Islet precursor cell (in vitro differentiated cells): ENCODE data around the gene ZNF287.
A peak's percentile ranks its signal among the peaks of the same experiment; 100 is the strongest.

Experiments
- DNase-seq: peaks from one replicate; pipeline ENCODE4 v3.0.0-alpha.2; 2018

Gene ZNF287

DNA sequence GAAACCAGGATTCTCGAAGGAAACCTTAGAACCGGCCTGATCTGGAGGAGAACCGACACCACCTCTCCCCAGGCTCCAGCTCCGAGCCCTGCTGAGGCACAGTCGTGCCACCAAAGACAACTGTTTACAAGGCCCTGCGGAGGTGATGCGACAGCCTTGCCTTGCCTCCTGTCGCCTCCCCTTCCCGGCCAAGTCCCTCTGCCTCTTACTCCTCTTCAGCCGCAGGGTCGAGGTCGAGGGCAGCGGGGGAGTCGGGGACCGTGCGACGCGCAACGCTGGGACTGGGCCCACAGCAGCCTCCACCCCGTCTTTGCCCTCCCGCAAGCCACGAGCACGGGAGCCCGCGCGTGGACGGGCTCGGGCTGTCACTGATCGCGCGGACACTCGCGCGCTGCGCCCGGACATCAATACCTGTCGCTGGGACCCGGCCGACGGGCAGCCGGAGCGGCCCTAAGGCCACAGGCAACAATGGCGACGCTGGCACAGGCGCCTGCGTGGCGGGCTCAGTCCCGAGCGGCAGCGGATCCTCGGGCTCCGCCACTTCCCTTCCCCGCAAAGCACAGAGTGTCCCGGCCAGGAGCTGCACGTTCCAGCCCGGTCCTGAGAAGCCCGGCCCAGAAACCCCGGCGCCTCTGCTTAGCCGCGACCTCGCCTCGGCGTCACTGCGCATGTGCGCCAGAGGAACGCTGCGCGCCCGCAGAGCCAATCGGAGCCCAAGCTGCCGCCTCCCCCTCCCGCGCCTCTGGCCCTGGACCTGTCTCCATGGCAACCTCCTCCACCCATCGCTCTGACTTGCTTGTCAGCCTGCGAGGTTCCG is at the start of gene ZNF287:
TSS of gene ZNF287 (minus strand) at position 664 of the 817 bp plus-strand sequence. CDS start 1,473 bp downstream, outside the sequence.
- DNase-seq: peak; percentile 96

DNA sequence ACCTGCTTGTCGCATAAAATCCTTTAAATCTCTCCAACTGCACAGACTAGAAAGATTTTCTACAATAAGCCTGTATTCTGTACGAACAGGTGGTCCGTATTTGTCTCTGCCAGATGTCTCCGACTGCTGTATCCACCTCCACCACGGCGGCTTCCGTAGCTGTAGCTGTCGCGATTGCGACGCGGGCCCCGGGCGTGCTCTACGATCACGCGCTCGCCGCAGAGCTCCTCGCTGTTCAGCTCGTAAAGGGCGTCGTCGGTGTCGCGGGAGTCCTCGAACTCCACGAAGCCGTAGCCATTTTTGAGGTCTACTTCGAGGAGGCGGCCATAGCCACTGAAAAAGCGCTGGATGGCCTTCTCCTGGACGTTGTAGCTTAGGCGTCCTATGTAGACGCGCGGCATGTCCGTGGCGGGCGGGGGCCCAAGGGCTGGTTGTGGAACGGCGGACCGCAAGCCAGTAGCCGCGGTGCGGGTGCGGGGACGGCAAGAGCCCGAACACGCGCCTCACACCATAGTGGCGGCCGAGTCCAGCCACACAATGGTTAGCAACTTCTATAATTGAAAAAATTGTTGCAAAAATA is 48.6 kb upstream of the ZNF287 start:
- DNase-seq: no peak

DNA sequence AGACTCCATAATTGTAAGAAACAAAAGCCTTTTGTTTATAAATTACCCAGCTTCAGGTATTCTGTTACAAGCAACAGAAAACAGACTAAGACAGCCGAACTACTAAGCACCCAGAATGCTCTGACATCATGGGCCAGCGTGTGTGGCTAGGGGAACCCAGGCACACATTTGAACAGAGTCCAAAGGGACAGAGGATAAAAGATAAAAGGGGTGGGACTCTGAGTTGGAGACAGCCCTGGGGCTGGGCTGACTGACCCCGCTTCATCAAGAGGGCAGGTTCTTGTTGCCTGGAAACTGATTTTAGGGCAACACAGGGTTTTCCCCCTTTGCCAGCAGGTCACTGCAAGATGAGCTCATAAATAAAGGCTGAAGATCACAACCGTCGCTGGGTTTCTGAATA is 30.5 kb upstream of the ZNF287 start:
- DNase-seq: no peak

DNA sequence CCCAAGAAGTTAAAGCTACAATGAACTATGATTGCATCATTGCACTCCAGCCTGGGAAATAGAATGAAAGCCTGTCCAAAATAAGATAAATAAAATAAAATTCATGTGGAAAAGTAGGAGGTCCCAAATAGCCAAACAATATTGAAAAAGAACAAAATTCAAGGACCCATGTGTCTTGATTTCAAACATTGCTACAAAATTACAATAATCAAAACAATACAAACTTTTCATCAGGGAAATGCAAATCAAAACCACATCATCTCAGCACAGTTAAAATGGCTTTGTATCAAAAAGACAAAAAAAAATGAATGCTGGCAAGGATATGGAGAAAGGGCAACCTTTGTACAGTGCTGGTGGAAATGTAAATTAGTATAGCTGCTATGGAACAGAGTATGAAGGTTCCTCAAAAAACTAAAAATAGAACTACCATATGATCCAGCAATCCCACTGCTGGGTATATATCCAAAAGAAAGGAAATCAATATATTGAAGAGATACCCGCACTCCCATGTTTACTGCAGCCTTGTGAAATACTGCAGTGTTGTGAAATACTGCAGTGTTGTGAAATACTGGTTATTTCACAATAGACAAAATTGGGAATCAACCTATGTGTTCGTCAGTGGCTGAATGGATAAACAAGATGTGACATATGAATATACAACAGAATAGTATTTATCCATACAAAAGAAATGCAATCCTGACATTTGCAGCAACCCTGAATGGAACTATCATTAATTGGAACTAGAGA is 24.5 kb upstream of the ZNF287 start:
- DNase-seq: no peak

DNA sequence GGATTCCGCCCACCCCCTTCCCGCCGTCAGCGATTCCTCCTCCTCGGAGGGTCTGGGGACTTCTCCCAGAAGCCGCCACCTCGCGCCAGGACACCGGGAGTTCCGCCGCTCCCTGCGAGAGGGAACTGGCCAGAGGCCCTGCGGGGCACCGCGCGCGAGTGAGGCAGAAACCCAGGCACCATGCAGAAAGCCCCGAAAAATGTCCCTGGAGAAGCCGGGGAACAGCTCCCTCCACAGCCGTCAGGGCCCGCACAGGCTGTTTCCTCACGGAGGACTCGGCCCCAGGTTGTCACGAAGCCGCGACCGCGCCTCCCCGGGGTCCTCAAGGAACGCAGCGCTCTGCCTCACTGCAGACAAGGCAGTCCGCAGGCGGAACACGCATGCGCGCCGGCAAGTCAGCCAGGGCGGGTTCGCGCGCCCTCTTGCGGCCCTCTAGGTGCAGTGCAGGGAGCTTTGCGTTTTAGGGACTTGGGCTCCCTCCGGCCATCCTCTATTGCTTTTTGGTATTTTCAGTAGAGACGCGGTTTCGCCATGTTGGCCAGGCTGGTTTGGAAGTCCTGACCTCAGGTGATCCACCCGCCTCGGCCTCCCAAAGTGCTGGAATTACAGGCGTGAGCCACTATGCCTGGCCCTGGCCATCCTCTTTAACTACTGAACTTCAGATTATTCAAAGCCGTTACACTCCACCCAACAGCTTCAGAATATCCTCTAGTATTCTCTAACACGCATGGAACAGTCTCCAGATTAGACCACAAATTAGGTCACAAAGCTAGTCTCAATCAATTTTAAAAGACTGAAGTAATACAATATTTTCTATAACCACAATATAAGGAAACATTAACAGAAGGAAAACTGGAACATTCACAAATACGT is 20.3 kb upstream of the ZNF287 start:
- peak; percentile 98 for DNase-seq

DNA sequence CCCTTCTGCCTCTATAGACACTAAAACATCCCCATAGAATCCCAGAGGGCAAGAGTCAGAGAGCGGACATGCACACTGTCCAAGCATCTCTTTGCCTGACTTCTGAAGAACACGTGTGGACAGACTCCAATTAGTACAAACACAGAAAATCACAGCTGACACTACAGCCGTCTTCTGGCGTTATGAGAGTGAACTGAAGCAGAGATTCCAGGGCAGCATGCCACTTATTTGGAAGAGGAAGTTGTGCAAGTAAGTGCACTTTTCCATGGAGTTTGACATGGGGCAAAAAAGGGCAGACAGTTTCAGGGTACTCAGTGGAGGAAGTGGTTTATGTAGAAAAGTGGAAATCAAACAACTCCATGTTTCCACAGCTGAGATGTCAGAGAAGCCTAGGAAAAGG is 16.8 kb upstream of the ZNF287 start:
- no peak for DNase-seq

DNA sequence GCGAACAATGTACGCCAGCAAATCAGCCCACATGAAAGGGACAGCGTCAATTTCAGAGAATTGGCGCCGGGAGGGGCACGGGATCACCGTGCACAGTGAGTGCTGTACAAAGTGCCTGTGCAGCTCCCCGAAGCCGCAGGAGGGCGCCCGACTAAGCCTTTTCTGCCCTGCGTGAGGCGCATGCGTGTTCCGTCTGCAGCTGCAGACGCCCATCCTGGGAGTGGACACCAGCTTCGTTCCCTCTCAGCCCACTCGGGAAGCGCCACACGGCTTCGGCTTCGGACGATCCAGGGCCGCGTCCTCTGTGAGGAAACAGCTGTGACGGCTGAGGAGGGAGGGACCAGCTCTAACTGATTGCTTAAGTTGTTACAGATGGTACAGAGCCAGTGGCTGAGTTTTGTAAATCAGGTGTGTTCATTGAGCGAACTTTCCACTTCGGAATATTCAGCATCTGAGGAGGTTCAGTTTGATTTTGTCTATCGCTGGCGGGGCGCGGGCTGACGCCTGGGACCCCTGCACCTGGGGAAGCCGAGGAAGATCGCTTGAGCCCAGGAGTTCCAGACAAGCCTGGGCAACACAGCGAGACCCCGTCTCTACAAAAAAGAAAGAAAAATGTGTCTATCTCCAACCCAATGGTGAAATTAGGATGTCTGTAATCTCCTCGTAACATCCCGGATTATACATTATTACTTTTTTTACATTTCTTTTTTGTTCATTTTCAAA is 15.4 kb upstream of the ZNF287 start:
- peak; percentile 97 for DNase-seq

DNA sequence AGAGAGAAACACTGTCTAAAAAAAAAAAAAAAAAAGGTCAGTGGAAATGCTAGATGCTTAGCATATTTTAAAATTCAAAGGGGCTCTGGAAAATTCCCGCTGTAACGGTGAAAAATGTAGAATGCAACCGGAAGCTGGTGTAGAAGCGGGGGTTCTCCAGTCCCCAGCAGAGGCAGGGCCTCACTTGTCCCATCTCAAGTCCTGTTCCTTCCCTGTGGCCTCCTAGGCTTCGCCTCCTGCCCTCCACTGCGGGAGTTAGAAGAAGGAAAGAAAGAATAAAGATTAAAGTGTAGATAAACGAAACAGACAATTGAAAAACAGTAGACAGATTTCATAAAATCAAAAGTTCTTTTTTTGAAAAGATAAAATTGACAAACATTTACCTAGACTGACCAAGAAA is 14.8 kb upstream of the ZNF287 start:
- no peak for DNase-seq

DNA sequence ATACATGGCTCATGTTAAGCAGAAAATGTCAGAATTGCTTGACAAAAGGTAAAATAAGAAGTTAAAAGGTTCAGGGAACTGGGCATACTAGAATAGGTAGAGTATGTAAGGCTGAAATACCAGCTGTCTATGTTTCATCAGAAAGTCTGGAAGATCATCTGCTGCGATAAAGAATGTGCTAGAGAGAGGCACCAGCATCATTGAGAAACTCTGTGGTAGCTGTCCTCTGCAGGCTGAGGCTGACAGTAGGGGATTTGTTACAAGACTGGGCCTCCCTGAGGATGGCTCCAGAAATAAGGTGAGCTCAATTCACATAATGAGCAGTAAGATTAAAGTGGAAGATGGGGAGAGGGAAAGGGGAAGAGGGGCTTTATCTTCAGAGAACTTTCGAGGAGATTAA is 4.5 kb upstream of the ZNF287 start:
- no peak for DNase-seq

DNA sequence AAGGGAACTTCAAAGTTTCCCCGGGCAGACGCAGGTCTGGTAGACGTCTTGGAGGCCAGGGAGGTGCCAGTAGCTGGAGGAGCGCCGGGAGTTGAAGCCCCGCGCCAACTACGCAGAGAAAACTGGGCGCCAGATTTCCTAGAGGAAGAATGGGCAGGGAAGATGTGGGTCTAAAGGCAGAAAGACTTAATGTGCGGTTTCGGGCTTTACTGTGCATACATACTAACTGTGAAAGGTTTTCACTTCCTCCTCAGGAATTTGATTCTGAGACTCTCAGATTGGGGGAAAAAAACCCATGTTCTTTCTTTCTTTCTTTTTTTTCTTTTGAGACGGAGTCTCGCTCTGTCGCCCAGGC is 331 bp upstream of the ZNF287 start:
- no peak for DNase-seq

DNA sequence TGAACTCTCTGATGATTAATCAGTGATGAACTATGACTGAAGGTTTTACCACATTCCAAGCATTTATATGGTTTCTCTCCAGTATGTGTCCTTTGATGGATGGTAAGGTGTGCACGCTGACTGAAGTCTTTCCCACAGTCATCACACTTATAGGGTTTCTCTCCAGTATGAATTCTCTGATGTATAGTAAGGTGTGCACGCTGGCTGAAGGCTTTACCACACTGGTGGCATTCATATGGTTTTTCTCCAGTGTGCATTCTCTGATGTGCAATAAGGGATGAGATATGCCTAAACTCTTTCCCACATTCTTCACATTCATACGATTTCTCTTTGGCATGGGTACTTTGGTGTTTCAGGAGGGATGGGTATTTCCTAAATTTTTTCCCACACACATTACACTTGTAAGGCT is 16.4 kb downstream of the ZNF287 start:
- DNase-seq: no peak

DNA sequence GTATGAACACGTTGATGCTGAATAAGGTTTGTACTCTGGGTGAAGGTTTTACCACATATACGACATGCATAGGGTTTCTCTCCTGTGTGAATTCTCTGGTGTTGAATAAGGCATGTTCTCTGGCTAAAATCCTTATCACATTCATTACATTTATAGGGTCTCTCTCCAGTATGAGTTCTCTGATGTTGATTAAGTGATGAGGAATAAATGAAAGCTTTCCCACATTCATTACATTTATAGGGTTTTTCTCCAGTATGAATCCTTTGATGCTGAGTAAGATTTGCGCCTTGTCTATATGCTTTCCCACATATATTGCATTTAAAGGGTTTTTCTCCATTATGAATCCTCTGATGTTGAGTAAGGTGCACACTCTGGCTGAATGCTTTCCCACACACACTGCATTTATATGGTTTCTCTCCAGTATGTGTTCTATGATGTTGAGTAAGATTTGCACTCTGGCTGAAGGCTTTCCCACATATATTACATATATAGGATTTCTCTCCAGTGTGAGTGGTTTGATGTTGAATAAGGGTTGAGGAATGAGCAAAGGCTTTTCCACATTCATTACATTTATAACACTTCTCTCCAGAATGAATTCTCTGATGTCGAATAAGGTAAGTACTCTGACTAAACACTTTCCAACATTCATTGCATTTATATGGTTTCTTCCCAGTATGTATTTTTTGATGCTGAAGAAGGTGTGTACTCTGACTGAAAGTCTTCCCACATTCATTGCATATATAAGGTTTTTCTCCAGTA is 16.9 kb downstream of the ZNF287 start:
- no peak for DNase-seq

DNA sequence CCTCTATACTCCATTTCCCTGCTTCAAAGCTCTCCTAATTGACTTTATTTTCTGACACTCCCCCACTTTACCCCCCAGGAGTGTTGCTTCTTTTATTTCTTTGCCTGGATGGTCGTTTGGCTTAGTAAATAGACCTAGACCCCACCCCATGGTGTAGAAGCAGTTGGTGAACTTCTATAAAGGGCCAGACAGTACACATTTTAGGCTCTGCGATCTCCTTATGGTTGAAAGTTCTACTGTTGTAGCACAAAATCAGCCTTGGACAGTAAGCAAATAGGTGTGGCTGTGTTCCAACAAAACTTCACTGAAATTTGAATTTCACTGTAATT is 31.9 kb downstream of the ZNF287 start:
- no peak for DNase-seq

DNA sequence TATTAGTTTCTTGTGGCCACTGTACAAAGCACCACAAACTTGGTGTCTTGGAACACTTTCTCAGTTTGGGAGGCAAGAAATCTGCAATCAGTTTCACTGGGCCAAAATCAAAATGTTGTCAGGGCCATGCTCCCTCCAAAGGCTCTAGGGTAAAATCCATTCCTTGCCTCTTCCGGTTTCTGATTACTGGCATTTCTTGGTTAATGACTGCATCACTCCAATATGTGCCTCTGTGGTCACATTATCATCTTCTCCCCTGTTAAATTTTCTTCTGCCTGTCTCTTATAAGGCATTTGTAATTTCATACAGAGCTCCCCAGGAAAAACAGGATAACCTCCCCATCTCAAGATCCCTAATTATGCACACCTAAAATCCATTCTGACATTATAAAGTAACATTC is 34.8 kb downstream of the ZNF287 start:
- DNase-seq: no peak

DNA sequence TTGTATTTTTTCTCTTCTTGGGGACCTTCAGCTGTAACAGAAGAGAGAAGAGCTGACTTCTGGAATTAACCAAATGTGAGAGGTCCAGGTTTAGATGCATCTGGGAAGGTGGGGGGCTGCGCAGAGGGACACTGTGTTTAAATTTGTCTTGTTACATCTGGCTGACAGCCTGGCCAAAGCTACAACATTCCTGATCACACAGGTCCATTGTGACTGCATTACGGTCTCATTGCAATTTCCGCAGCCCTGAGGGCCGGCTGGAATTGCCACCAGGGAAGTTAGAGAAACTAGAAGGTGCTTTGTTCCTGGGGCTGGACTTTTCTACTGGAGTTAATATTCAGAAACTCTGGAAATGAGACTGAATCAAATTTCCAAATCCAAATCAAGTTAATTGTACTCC is 39.1 kb downstream of the ZNF287 start:
- peak; percentile 74 for DNase-seq

DNA sequence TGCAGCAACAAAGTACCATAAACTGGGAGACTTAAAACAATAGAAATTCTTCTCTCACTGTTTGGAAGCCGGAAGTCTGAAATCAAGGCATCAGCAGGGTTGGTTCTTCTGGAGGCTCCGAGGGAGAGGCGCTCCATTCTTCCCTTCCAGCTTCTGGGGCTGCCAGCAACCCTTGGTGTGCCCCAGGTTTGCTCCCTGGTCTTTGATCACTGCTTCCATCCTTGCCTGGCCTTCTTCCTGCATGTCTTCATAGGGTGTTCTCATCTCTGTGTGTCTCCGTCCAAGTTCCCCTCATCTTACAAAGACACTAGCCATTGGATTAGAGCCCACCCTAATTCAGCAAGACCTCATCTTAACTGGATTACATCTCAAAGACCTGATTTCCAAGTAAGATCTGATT is 41.7 kb downstream of the ZNF287 start:
- no peak for DNase-seq

DNA sequence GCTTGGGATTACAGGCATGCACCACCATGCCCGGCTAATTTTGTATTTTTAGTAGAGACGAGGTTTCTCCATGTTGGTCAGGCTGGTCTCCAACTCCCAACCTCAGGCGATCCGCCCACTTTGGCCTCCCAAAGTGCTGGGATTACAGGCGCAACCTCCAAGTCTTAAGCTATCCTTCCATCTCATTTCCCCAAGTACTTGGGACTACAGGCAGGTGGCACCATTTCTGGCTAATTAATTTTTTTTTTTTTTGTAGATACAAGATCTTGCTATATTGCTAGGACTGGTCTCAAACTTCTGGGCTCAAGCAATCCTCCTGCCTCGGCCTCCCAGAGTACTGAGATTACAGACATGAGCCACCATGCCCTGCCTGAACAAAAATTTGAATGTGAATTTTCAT is 43.4 kb downstream of the ZNF287 start:
- peak; percentile 13 for DNase-seq

DNA sequence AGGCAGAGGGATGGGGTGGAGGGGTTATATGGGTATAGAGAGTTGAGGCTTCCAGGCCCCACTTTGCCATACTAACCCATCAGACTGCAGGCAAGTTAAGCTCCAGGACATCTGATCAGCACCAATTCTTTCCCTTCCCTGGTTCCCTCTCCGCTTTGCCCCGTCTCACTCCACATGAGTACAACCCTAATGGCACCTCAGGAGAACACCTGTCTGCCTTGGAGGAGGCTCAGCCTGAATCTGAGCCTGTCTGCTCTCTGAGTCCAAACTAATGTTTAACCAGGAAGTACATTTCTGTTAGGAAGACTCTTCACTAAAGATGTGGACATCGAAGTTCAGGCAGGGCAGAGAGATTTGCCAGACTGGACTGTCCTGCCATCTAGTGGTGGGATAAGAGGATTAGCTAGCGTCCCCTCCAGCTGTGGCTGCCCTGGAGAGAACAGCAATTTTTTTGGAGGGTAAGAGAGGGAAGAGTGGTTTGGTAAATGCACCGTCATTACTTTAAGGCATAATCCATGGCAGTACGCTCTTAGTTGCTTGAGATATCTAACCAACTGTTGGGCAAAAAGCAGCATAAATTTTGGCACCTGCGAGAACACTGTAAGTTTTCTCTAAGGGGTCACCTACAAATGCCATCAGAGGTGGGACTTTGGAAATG is 47.8 kb downstream of the ZNF287 start:
- DNase-seq: peak; percentile 93

DNA sequence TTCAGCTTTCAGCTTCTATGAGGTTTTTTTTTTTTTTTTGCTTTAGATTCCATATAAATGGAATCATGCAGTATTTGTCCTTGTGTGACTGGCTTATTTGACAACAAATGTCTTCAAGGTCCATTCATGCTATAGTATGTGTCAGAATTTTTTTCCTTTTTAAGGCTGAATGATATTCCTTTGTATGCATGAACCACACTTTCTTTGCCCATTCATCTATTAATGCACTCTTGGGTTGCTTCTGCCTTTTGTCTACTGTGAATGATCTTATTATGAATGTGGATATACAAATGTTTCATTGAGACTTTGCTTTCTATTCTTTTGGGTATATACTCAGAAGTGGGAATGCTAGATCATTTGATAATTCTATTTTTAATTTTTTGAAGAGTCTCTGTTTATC is 50.0 kb downstream of the ZNF287 start:
- no peak for DNase-seq

DNA sequence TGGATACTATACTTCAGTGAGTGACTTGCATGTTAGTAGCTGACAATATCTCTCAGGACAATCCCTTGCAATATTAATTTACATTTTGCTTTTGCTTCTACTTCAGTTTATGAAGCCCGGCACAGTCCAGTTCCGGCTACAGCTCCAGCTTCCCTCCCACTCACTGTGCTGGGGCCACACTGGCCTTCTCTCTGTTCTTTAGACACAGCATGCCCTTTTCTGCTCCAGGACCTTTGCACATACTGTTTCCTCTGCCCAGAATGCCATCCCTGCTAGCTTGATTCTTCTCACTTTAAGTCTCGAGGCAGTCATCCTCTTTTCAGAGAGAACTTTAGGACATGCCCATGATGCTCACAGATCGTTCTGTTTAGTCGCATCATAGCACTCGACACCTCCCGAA is 51.5 kb downstream of the ZNF287 start:
- no peak for DNase-seq

DNA sequence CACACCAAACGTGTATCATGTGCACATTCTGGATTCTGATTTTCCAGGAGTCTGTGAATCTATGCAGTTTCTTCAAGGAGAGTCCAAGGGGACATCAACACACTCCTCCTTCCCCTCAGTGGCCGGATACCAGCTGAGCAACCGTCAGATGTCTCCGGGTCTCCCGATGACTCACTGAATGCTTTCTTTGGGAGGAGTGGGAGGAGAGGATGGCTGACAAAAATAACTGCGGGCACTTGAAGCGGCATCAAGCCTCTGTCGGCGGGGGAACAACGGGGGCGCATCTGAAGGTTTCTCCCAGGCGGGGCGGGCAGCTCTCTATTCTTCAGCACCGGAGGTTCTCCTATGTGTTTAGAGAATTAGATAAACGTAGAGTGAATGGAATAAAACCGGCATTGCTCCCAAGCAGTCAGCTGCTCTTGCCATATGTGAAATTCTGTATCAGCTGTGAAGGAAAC is 52.4 kb downstream of the ZNF287 start:
- DNase-seq: peak; percentile 94
